ENCODE results near the gene NKIRAS2.

The NKIRAS2 gene

GRCh38 chr17:42040818-42041217, 20.9 kb downstream of the NKIRAS2 start:
- no peaks in the 10 kb centered on the region for H3K27me3 ChIP-seq (replicated peaks; ENCODE audit: control insufficient read depth, insufficient read depth, low read length, poor library complexity, severe bottlenecking)
- H3K36me3 ChIP-seq (ENCODE audit: control insufficient read depth, insufficient read depth, low read length) = no peaks in the 10 kb centered on the region
- H3K4me3 ChIP-seq (ENCODE audit: insufficient read depth, low read depth, low read length, poor library complexity, severe bottlenecking) = no peak overlapping the region
- DNase-seq = no peak
- H3K27ac ChIP-seq (ENCODE audit: insufficient read depth, low read length, poor library complexity, severe bottlenecking) = no peak overlapping the region
- H3K4me1 ChIP-seq (ENCODE audit: control insufficient read depth, insufficient read depth, low read length, poor library complexity, severe bottlenecking) = no peaks in the 10 kb centered on the region
- H3K9me3 ChIP-seq (ENCODE audit: control insufficient read depth, low read length) = no peaks in the 10 kb centered on the region

DNA sequence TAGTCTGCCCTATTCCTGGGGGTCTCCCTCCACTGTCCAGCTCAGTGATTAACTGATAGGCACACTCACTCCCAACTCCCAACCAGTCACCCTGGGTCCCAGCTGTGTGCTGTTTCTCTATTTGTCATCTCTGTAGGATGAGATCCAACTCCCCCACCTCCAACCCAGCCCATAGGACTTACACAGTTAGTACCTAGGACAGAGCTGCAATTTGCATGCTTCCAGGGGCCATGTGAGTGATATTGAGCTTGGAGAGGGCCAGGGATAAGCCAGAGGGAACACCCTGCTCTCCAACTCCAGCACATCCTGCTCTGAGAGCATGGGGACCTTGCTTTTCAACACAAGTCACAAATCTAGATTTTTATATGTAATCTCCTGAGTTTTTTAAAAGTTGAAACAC, 21.7 kb downstream of the NKIRAS2 start:
- Histone ChIP-seq H3K27ac (ENCODE audit: insufficient read depth, low read length, poor library complexity, severe bottlenecking) (no peak overlapping the region), H3K4me1 (ENCODE audit: control insufficient read depth, insufficient read depth, low read length, poor library complexity, severe bottlenecking) (no peaks in the 10 kb centered on the region), H3K4me3 (ENCODE audit: insufficient read depth, low read depth, low read length, poor library complexity, severe bottlenecking) (no peak overlapping the region), H3K9me3 (ENCODE audit: control insufficient read depth, low read length) (no peaks in the 10 kb centered on the region), H3K27me3 (replicated peaks; ENCODE audit: control insufficient read depth, insufficient read depth, low read length, poor library complexity, severe bottlenecking) (no peaks in the 10 kb centered on the region), H3K36me3 (ENCODE audit: control insufficient read depth, insufficient read depth, low read length) (no peaks in the 10 kb centered on the region)
- no peak for DNase-seq

- H3K27me3 ChIP-seq (replicated peaks; ENCODE audit: control insufficient read depth, insufficient read depth, low read length, poor library complexity, severe bottlenecking) = no peaks in the 10 kb centered on the region
- H3K27ac ChIP-seq (ENCODE audit: insufficient read depth, low read length, poor library complexity, severe bottlenecking) = no peak overlapping the region
- no peak for DNase-seq
- H3K36me3 ChIP-seq (ENCODE audit: control insufficient read depth, insufficient read depth, low read length) = no peaks in the 10 kb centered on the region
- H3K9me3 ChIP-seq (ENCODE audit: control insufficient read depth, low read length) = no peaks in the 10 kb centered on the region
- no peak overlapping the region for H3K4me3 ChIP-seq (ENCODE audit: insufficient read depth, low read depth, low read length, poor library complexity, severe bottlenecking)
- no peaks in the 10 kb centered on the region for H3K4me1 ChIP-seq (ENCODE audit: control insufficient read depth, insufficient read depth, low read length, poor library complexity, severe bottlenecking)
Measured at GRCh38 chr17:42042598-42043319, 22.9 kb downstream of the NKIRAS2 start.

- no peak overlapping the region for H3K4me3 ChIP-seq (ENCODE audit: insufficient read depth, low read depth, low read length, poor library complexity, severe bottlenecking)
- no peaks in the 10 kb centered on the region for H3K27me3 ChIP-seq (replicated peaks; ENCODE audit: control insufficient read depth, insufficient read depth, low read length, poor library complexity, severe bottlenecking)
- no peaks in the 10 kb centered on the region for H3K9me3 ChIP-seq (ENCODE audit: control insufficient read depth, low read length)
- DNase-seq = no peak
- no peak overlapping the region for H3K27ac ChIP-seq (ENCODE audit: insufficient read depth, low read length, poor library complexity, severe bottlenecking)
- H3K4me1 ChIP-seq (ENCODE audit: control insufficient read depth, insufficient read depth, low read length, poor library complexity, severe bottlenecking) = peaks cover 4% of the 10 kb centered on the region
- no peaks in the 10 kb centered on the region for H3K36me3 ChIP-seq (ENCODE audit: control insufficient read depth, insufficient read depth, low read length)
Measured at GRCh38 chr17:42045719-42046118, 25.8 kb downstream of the NKIRAS2 start.

GRCh38 chr17:42047343-42047742, 27.5 kb downstream of the NKIRAS2 start:
- Histone ChIP-seq H3K4me1 (ENCODE audit: control insufficient read depth, insufficient read depth, low read length, poor library complexity, severe bottlenecking) (peaks cover 4% of the 10 kb centered on the region), H3K27me3 (replicated peaks; ENCODE audit: control insufficient read depth, insufficient read depth, low read length, poor library complexity, severe bottlenecking) (no peaks in the 10 kb centered on the region), H3K36me3 (ENCODE audit: control insufficient read depth, insufficient read depth, low read length) (no peaks in the 10 kb centered on the region), H3K27ac (ENCODE audit: insufficient read depth, low read length, poor library complexity, severe bottlenecking) (no peak overlapping the region), H3K9me3 (ENCODE audit: control insufficient read depth, low read length) (no peaks in the 10 kb centered on the region), H3K4me3 (ENCODE audit: insufficient read depth, low read depth, low read length, poor library complexity, severe bottlenecking) (no peak overlapping the region)
- no peak for DNase-seq

GRCh38 chr17:42049834-42050392, 30.0 kb downstream of the NKIRAS2 start:
- DNase-seq = no peak
- Histone ChIP-seq H3K4me3 (ENCODE audit: insufficient read depth, low read depth, low read length, poor library complexity, severe bottlenecking) (peak overlapping the region; percentile 48), H3K27me3 (replicated peaks; ENCODE audit: control insufficient read depth, insufficient read depth, low read length, poor library complexity, severe bottlenecking) (peaks cover 8% of the 10 kb centered on the region)

DNA sequence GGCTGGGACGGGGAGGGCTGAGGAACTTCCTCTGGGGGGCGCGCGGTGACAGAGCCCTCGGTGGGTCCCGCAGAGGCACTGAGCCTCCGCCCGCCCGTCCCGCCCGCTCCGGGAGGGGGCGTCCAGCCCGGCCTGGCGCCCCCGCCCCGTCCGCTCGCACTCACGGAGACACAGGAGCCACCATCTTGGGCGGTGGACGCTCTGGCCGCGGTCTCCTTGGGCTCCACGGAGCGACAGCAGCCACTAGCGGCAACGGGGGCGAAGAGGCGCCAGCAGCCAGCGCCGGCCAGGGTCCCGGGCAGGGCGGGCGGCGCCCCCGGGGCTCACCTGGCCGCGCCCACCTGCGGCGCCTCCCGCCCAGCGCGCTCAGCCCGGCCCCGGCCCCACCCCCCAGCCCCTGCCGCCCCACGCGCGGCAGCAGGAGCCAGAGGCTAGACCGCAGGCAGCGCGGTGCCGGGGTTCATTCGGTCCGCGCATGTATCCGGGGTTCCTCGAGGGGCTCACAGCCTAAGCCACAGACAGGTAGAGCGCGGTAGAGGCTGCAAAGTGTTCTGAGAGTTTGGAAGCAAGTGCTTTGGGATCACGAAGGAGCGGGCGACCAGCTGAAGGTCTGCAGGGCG, 30.6 kb downstream of the NKIRAS2 start, which contains the start of gene C17orf113:
Gene C17orf113 (minus strand): TSS at position 209 of the 620 bp plus-strand sequence. CDS start 7,225 bp downstream, outside the sequence.
- Histone ChIP-seq H3K27me3 (replicated peaks; ENCODE audit: control insufficient read depth, insufficient read depth, low read length, poor library complexity, severe bottlenecking) (peaks cover 11% of the 10 kb centered on the region), H3K36me3 (ENCODE audit: control insufficient read depth, insufficient read depth, low read length) (no peaks in the 10 kb centered on the region), H3K4me3 (ENCODE audit: insufficient read depth, low read depth, low read length, poor library complexity, severe bottlenecking) (peak within 1 kb of the TSS; percentile 48), H3K4me1 (ENCODE audit: control insufficient read depth, insufficient read depth, low read length, poor library complexity, severe bottlenecking) (peaks cover 4% of the 10 kb centered on the region), H3K27ac (ENCODE audit: insufficient read depth, low read length, poor library complexity, severe bottlenecking) (no peak within 1 kb of the TSS), H3K9me3 (ENCODE audit: control insufficient read depth, low read length) (no peaks in the 10 kb centered on the region)
- peak; percentile 9 to 16 (median 16) for DNase-seq

More at GRCh38 chr17:42049834-42050392, 30.0 kb downstream of the NKIRAS2 start:
- Histone ChIP-seq H3K4me1 (ENCODE audit: control insufficient read depth, insufficient read depth, low read length, poor library complexity, severe bottlenecking) (peaks cover 4% of the 10 kb centered on the region), H3K9me3 (ENCODE audit: control insufficient read depth, low read length) (no peaks in the 10 kb centered on the region), H3K36me3 (ENCODE audit: control insufficient read depth, insufficient read depth, low read length) (no peaks in the 10 kb centered on the region), H3K27ac (ENCODE audit: insufficient read depth, low read length, poor library complexity, severe bottlenecking) (no peak overlapping the region)

GRCh38 chr17:42051013-42051400, 31.1 kb downstream of the NKIRAS2 start:
- Histone ChIP-seq H3K9me3 (ENCODE audit: control insufficient read depth, low read length) (no peaks in the 10 kb centered on the region), H3K27me3 (replicated peaks; ENCODE audit: control insufficient read depth, insufficient read depth, low read length, poor library complexity, severe bottlenecking) (peaks cover 15% of the 10 kb centered on the region), H3K27ac (ENCODE audit: insufficient read depth, low read length, poor library complexity, severe bottlenecking) (no peak overlapping the region), H3K36me3 (ENCODE audit: control insufficient read depth, insufficient read depth, low read length) (no peaks in the 10 kb centered on the region), H3K4me1 (ENCODE audit: control insufficient read depth, insufficient read depth, low read length, poor library complexity, severe bottlenecking) (peaks cover 4% of the 10 kb centered on the region), H3K4me3 (ENCODE audit: insufficient read depth, low read depth, low read length, poor library complexity, severe bottlenecking) (peak overlapping the region; percentile 48)
- no peak for DNase-seq

DNA sequence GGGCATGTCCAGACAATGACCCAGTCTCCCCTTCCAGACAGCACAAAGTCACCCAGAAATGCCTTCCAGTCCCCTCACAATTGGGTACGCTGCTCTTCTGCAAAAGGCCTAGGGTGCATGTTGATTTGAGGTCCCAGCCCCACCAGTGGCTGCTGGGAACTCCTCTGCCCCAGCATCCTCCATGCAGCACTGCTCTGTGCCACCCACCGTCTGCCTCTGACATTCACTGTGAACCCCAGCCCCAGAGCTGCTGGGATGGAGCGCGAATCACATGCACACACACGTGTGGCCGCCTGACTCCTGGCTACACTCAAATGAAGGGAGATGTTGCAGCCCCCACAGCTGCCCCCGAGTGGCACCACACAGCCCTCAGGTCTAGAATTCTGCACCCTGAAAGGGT, 31.8 kb downstream of the NKIRAS2 start:
- H3K9me3 ChIP-seq (ENCODE audit: control insufficient read depth, low read length) = no peaks in the 10 kb centered on the region
- H3K36me3 ChIP-seq (ENCODE audit: control insufficient read depth, insufficient read depth, low read length) = no peaks in the 10 kb centered on the region
- peaks cover 4% of the 10 kb centered on the region for H3K4me1 ChIP-seq (ENCODE audit: control insufficient read depth, insufficient read depth, low read length, poor library complexity, severe bottlenecking)
- H3K27ac ChIP-seq (ENCODE audit: insufficient read depth, low read length, poor library complexity, severe bottlenecking) = no peak overlapping the region
- H3K4me3 ChIP-seq (ENCODE audit: insufficient read depth, low read depth, low read length, poor library complexity, severe bottlenecking) = no peak overlapping the region
- peaks cover 15% of the 10 kb centered on the region for H3K27me3 ChIP-seq (replicated peaks; ENCODE audit: control insufficient read depth, insufficient read depth, low read length, poor library complexity, severe bottlenecking)
- no peak for DNase-seq

GRCh38 chr17:42052346-42052877, 32.5 kb downstream of the NKIRAS2 start:
- no peak for DNase-seq

More at GRCh38 chr17:42052346-42052877, 32.5 kb downstream of the NKIRAS2 start:
- Histone ChIP-seq H3K4me1 (ENCODE audit: control insufficient read depth, insufficient read depth, low read length, poor library complexity, severe bottlenecking) (peaks cover 4% of the 10 kb centered on the region), H3K27me3 (replicated peaks; ENCODE audit: control insufficient read depth, insufficient read depth, low read length, poor library complexity, severe bottlenecking) (peaks cover 22% of the 10 kb centered on the region), H3K9me3 (ENCODE audit: control insufficient read depth, low read length) (no peaks in the 10 kb centered on the region), H3K4me3 (ENCODE audit: insufficient read depth, low read depth, low read length, poor library complexity, severe bottlenecking) (no peak overlapping the region), H3K27ac (ENCODE audit: insufficient read depth, low read length, poor library complexity, severe bottlenecking) (no peak overlapping the region), H3K36me3 (ENCODE audit: control insufficient read depth, insufficient read depth, low read length) (no peaks in the 10 kb centered on the region)

All from effector memory CD4-positive, alpha-beta T cell (primary cell).